ENCODE results near the gene ANXA11. TPM values are rescaled to one million over a fixed set of nuclear protein-coding genes. Genes with fewer than 3 reads are reported as not detected.
"Not testable (repeated sequence)": the region's sequence is repeated elsewhere in the genome, so short reads cannot be mapped to it uniquely, and the experiment has no call there.

Gene ANXA11
- polyA plus RNA-seq, 2 of the 4 experiments (the other 2 are of a cell fraction): 92.6 to 119 TPM

GRCh38 chr10:80202934-80203834 is 2.2 kb downstream of the ANXA11 start (continued):
- no peak for TF ChIP-seq BCL3 (IDR thresholded peaks at IDR 0.05)

- not testable (repeated sequence) for H3K4me3 ChIP-seq; DNase-seq (ENCODE audit: low read depth in 1 of 2, low spot score in 1 of 2); ATAC-seq; H3K9me3 ChIP-seq; FAIRE-seq
- Histone ChIP-seq H3K4me1 (peaks cover 75% of the 10 kb centered on the region), H3K27ac (peak overlapping the region in 1 of 2 experiments; percentile 15; a peak in 1 of 6 replicates), H3K4me2 (peak overlapping the region; percentile 84)
- CTCF ChIA-PET: interaction anchor here (0.6 to 5.3 kb wide), 7 partner anchors 14 to 70 kb away, joined by 3 to 41 read pairs (median 3); no protein-coding TSS in a partner anchor
- WGBS (ENCODE audit: missing lambda C conversion rate): 79% methylated on average over 6 of the region's 6 CpGs
- POLR2A ChIA-PET: interaction anchor here (0.7 kb wide), 1 partner anchor 269 kb away, joined by 5 read pairs; no protein-coding TSS in a partner anchor
Measured at GRCh38 chr10:80202530-80202929, 2.8 kb downstream of the ANXA11 start.

- POLR2A ChIA-PET: no interaction called here
- Histone ChIP-seq H3K9me3 (no peaks in the 10 kb centered on the region), H3K4me2 (peak overlapping the region; percentile 84), H3K4me3 (no peak overlapping the region), H3K4me1 (peaks cover 83% of the 10 kb centered on the region), H3K27ac (peak overlapping the region in 1 of 2 experiments; percentile 42; a peak in 3 of 6 replicates)
- DNase-seq (ENCODE audit: low read depth in 1 of 2, low spot score in 1 of 2): no peak
- CTCF ChIA-PET: interaction anchor here (0.8 to 5.3 kb wide), 4 partner anchors 11 to 58 kb away, joined by 3 to 41 read pairs (median 8); no protein-coding TSS in a partner anchor
- no peak for ATAC-seq
- TF ChIP-seq CTCF (IDR thresholded peaks at IDR 0.05) (no peak), NPAS2 (CRISPR knock-in tag; IDR thresholded peaks at IDR 0.05; ENCODE audit: borderline replicate concordance) (no peak), EP300 (IDR thresholded peaks at IDR 0.05) (no peak), MYC (IDR thresholded peaks at IDR 0.05; ENCODE audit: borderline replicate concordance, low read length) (no peak), POLR2A (IDR thresholded peaks at IDR 0.05; ENCODE audit: low read length) (no peak), ELK1 (IDR thresholded peaks at IDR 0.05; ENCODE audit: low read depth, low read length) (no peak), TP53 (CRISPR knock-in tag; IDR thresholded peaks at IDR 0.05) (no peak), HEYL (CRISPR knock-in tag; IDR thresholded peaks at IDR 0.05) (no peak), CBX2 (IDR thresholded peaks at IDR 0.05; ENCODE audit: borderline replicate concordance, low read depth) (no peak), HMGXB4 (CRISPR knock-in tag; IDR thresholded peaks at IDR 0.05; ENCODE audit: borderline replicate concordance) (no peak), RNF2 (IDR thresholded peaks at IDR 0.05; ENCODE audit: borderline replicate concordance, low read depth) (no peak)
- 93% methylated on average over 8 of the region's 8 CpGs for WGBS (ENCODE audit: missing lambda C conversion rate)
- no peak for FAIRE-seq
Measured at GRCh38 chr10:80201608-80202141, 3.7 kb downstream of the ANXA11 start.

Data from A549 (cell line).